PFSK-1 (cell line): ENCODE measurements around the gene APOD.

Experiments used
- POLR2AphosphoS5 ChIP-seq: IDR thresholded peaks from 2 replicates; pipeline ENCODE4 v1.6.1; 2012; ENCODE audit warnings: low read depth, mild to moderate bottlenecking, control low read depth, low read length, moderate library complexity
- SIN3A ChIP-seq: IDR thresholded peaks from 2 replicates; pipeline ENCODE4 v1.6.1; 2012; ENCODE audit warnings: mild to moderate bottlenecking, low read length, moderate library complexity, borderline replicate concordance; ENCODE audit not compliant: insufficient read depth

- no peak for TF ChIP-seq POLR2AphosphoS5
- TF ChIP-seq SIN3A = no peak
Observed at GRCh38 chr3:195550723-195551122, 33.0 kb downstream of the APOD start.
